Spleen (tissue), 7 donors: ENCODE data around the gene GNAI1.

Experiments used
- CTCF ChIP-seq, 11 experiments: fragments of 200-600 bp in 7 of 11; fragments of 450-650 bp in 4 of 11; sonication (generic) in 4 of 11; IDR thresholded peaks in 8 of 11; conservative IDR thresholded peaks in 3 of 11; 1 replicate in 7 of 11; 2 replicates in 4 of 11; pipeline versions ENCODE4 v1.4.0 to v1.8.0; 2016 to 2021; ENCODE audit warnings: antibody characterized with exemption in 11 of 11, inconsistent platforms in 4 of 11, mild to moderate bottlenecking in 1 of 11
- POLR2A ChIP-seq, 3 donors: fragments of 450-650 bp; IDR thresholded peaks; one replicate each; pipeline ENCODE4 v1.5.1; 2017; ENCODE audit warnings: antibody characterized with exemption in 3 of 3, mild to moderate bottlenecking in 1 of 3
- POLR2AphosphoS5 ChIP-seq, 3 donors: sonication (generic); formaldehyde crosslinking; IDR thresholded peaks; one replicate each; pipeline ENCODE4 v1.5.1; 2017; ENCODE audit warnings: antibody characterized with exemption in 3 of 3
- donor health status: DM: no; HTN: no; CAD: no; lungs with moderate emphysema.
- donor health status: DM: no; HTN: no; CAD: no.
- donor health status: DM: no; HTN: no; CAD: no.

DNA sequence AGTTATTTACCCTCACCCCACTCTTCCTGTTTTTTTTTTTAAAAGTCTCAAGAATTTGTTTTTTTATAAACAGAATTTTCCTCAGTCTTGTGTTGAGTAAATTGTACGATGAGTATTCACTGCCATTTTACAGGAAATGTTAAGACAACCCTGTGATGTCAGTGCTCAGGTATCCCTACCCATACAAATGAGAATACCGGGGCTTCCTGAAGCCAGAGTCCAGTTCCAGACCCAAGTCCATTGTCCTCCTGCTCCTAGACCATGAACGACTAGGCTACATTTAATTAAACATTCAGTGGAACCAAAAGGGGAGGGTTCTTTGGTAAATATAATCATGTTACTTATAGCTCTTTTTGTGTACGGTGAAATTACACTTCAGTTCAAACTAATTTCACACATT lies 79.2 kb downstream of the GNAI1 start:
- TF ChIP-seq CTCF (IDR thresholded peaks at IDR 0.05 in 8 of 11, conservative IDR thresholded peaks at IDR 0.05 in 3 of 11) (no peak), POLR2A (IDR thresholded peaks at IDR 0.05) (no peak), POLR2AphosphoS5 (IDR thresholded peaks at IDR 0.05) (no peak)
